Activated T-helper 1 cell treated with anti-CD3 and anti-CD28 coated beads, Interleukin-12 subunit alpha, Interleukin-12 subunit beta, Interleukin-2, Interleukin-4 antibody, amounts not matched to agents 30 ng/mL and 10 ng/mL and 1 ng/mL, durations not matched to agents 14 hours and 24 hours and 36 hours (primary cell): ENCODE data around the gene PRSS33. TPM values are rescaled to one million over a fixed set of nuclear protein-coding genes. Genes with fewer than 3 reads are reported as not detected.

Experiments
- DNase-seq: peaks from one replicate; pipeline ENCODE4 v3.0.0; 2021; ENCODE audit warnings: low spot score
- H3K27ac Mint-ChIP-seq: one replicate; pipeline ENCODE4 v1.8.0; 2021; ENCODE audit warnings: mild to moderate bottlenecking, mixed read lengths
- H3K27me3 Mint-ChIP-seq: one replicate; pipeline ENCODE4 v1.8.0; 2022; ENCODE audit warnings: mild to moderate bottlenecking, moderate library complexity, mixed read lengths; ENCODE audit not compliant: insufficient read depth
- H3K36me3 Mint-ChIP-seq: one replicate; pipeline ENCODE4 v1.8.0; 2021; ENCODE audit warnings: low read depth, mixed read lengths
- H3K4me1 Mint-ChIP-seq: one replicate; pipeline ENCODE4 v1.8.0; 2021; ENCODE audit warnings: low read depth, mixed read lengths
- H3K4me3 Mint-ChIP-seq: one replicate; pipeline ENCODE4 v1.8.0; 2021; ENCODE audit warnings: mild to moderate bottlenecking, moderate library complexity, mixed read lengths
- H3K9me3 Mint-ChIP-seq: one replicate; pipeline ENCODE4 v1.8.0; 2021; ENCODE audit warnings: mixed read lengths
- intact Hi-C: fragments of 100-400 bp; cut with micrococcal nuclease; formaldehyde crosslinking; loops from one replicate; pipeline ENCODE4 v1.15.1; 2024
- total RNA-seq: library from RNA; stranded (reverse); gene quantifications from 2 replicates; pipeline ENCODE4 v1.2.3, GENCODE V29; 2022

Gene PRSS33
- total RNA-seq, 1 donor from 2014 or later = 0.10 TPM

GRCh38 chr16:2827374-2827791, 40.0 kb upstream of the PRSS33 start:
- no peak overlapping the region for H3K4me3 Mint-ChIP-seq
- H3K36me3 Mint-ChIP-seq = no peaks in the 10 kb centered on the region
- intact Hi-C loops = no loop called here
- peaks cover 2% of the 10 kb centered on the region for H3K27me3 Mint-ChIP-seq
- H3K4me1 Mint-ChIP-seq = peaks cover 7% of the 10 kb centered on the region
- no peak overlapping the region for H3K27ac Mint-ChIP-seq
- DNase-seq = no peak
- no peaks in the 10 kb centered on the region for H3K9me3 Mint-ChIP-seq

GRCh38 chr16:2826591-2827373, 39.4 kb upstream of the PRSS33 start:
- no peak overlapping the region for H3K4me3 Mint-ChIP-seq
- intact Hi-C loops = no loop called here
- H3K27ac Mint-ChIP-seq = no peak overlapping the region
- peaks cover 7% of the 10 kb centered on the region for H3K4me1 Mint-ChIP-seq
- peaks cover 2% of the 10 kb centered on the region for H3K27me3 Mint-ChIP-seq
- DNase-seq = no peak
- H3K36me3 Mint-ChIP-seq = no peaks in the 10 kb centered on the region
- no peaks in the 10 kb centered on the region for H3K9me3 Mint-ChIP-seq

- H3K4me3 Mint-ChIP-seq = no peak overlapping the region
- intact Hi-C loops = no loop called here
- H3K4me1 Mint-ChIP-seq = peaks cover 4% of the 10 kb centered on the region
- no peak overlapping the region for H3K27ac Mint-ChIP-seq
- H3K9me3 Mint-ChIP-seq = no peaks in the 10 kb centered on the region
- H3K27me3 Mint-ChIP-seq = peaks cover 2% of the 10 kb centered on the region
- no peaks in the 10 kb centered on the region for H3K36me3 Mint-ChIP-seq
- no peak for DNase-seq
Measured at GRCh38 chr16:2825906-2826305, 38.5 kb upstream of the PRSS33 start.

GRCh38 chr16:2825049-2825742, 37.8 kb upstream of the PRSS33 start:
- intact Hi-C loops = no loop called here
- Mint-ChIP-seq H3K4me1 (no peaks in the 10 kb centered on the region), H3K9me3 (no peaks in the 10 kb centered on the region), H3K27me3 (peaks cover 2% of the 10 kb centered on the region), H3K36me3 (no peaks in the 10 kb centered on the region), H3K27ac (no peak overlapping the region), H3K4me3 (no peak overlapping the region)
- DNase-seq = no peak

- H3K27me3 Mint-ChIP-seq = peaks cover 2% of the 10 kb centered on the region
- H3K27ac Mint-ChIP-seq = no peak overlapping the region
- intact Hi-C loops = no loop called here
- no peaks in the 10 kb centered on the region for H3K4me1 Mint-ChIP-seq
- H3K9me3 Mint-ChIP-seq = no peaks in the 10 kb centered on the region
- DNase-seq = no peak
- no peaks in the 10 kb centered on the region for H3K36me3 Mint-ChIP-seq
- H3K4me3 Mint-ChIP-seq = no peak overlapping the region
Measured at GRCh38 chr16:2824626-2825025, 37.3 kb upstream of the PRSS33 start.

- no peak overlapping the region for H3K27ac Mint-ChIP-seq
- no peaks in the 10 kb centered on the region for H3K4me1 Mint-ChIP-seq
- H3K27me3 Mint-ChIP-seq = no peaks in the 10 kb centered on the region
- no peaks in the 10 kb centered on the region for H3K36me3 Mint-ChIP-seq
- intact Hi-C loops = no loop called here
- no peak for DNase-seq
- H3K4me3 Mint-ChIP-seq = no peak overlapping the region
- no peaks in the 10 kb centered on the region for H3K9me3 Mint-ChIP-seq
Measured at GRCh38 chr16:2822496-2822895, 35.1 kb upstream of the PRSS33 start.

- DNase-seq = no peak
- intact Hi-C loops = no loop called here
- Mint-ChIP-seq H3K4me3 (no peak overlapping the region), H3K36me3 (no peaks in the 10 kb centered on the region), H3K4me1 (no peaks in the 10 kb centered on the region), H3K9me3 (no peaks in the 10 kb centered on the region), H3K27me3 (no peaks in the 10 kb centered on the region), H3K27ac (no peak overlapping the region)
Measured at GRCh38 chr16:2822158-2822495, 34.8 kb upstream of the PRSS33 start.

GRCh38 chr16:2821487-2822157, 34.3 kb upstream of the PRSS33 start:
- DNase-seq = no peak
- Mint-ChIP-seq H3K36me3 (no peaks in the 10 kb centered on the region), H3K4me3 (no peak overlapping the region), H3K9me3 (no peaks in the 10 kb centered on the region), H3K27me3 (no peaks in the 10 kb centered on the region), H3K4me1 (no peaks in the 10 kb centered on the region), H3K27ac (no peak overlapping the region)
- intact Hi-C loops = no loop called here

- Mint-ChIP-seq H3K4me3 (no peak overlapping the region), H3K4me1 (no peaks in the 10 kb centered on the region), H3K27ac (no peak overlapping the region), H3K36me3 (no peaks in the 10 kb centered on the region), H3K9me3 (no peaks in the 10 kb centered on the region), H3K27me3 (no peaks in the 10 kb centered on the region)
- DNase-seq = no peak
- intact Hi-C loops = no loop called here
Measured at GRCh38 chr16:2820836-2821486, 33.6 kb upstream of the PRSS33 start.

- H3K36me3 Mint-ChIP-seq = no peaks in the 10 kb centered on the region
- no peak overlapping the region for H3K4me3 Mint-ChIP-seq
- no peaks in the 10 kb centered on the region for H3K9me3 Mint-ChIP-seq
- no peaks in the 10 kb centered on the region for H3K4me1 Mint-ChIP-seq
- no peak for DNase-seq
- intact Hi-C loops = no loop called here
- no peaks in the 10 kb centered on the region for H3K27me3 Mint-ChIP-seq
- no peak overlapping the region for H3K27ac Mint-ChIP-seq
Measured at GRCh38 chr16:2819939-2820835, 32.8 kb upstream of the PRSS33 start.

GRCh38 chr16:2819179-2819938, 32.0 kb upstream of the PRSS33 start:
- Mint-ChIP-seq H3K27me3 (no peaks in the 10 kb centered on the region), H3K9me3 (no peaks in the 10 kb centered on the region), H3K4me3 (no peak overlapping the region), H3K36me3 (no peaks in the 10 kb centered on the region), H3K27ac (no peak overlapping the region), H3K4me1 (no peaks in the 10 kb centered on the region)
- intact Hi-C loops = no loop called here
- DNase-seq = no peak
